ENCODE results near the gene NR5A1.

- no peak for TF ChIP-seq CTCF (IDR thresholded peaks at IDR 0.05)
- TF ChIP-seq POLR2A (IDR thresholded peaks at IDR 0.05): no peak
Observed at GRCh38 chr9:124517600-124517999, 10.4 kb upstream of the NR5A1 start.
